CD14-positive monocyte (primary cell): ENCODE results near the gene LBX2. TPM values are rescaled to one million over a fixed set of nuclear protein-coding genes. Genes with fewer than 3 reads are reported as not detected.

Experiments
- DNase-seq, 3 donors: peaks; one replicate each; pipeline ENCODE4 v3.0.0-alpha.2; 2011 to 2022
- H2AFZ ChIP-seq: 2 replicates; pipeline ENCODE4 v1.6.0; 2012; ENCODE audit warnings: mild to moderate bottlenecking, low read depth, low read length, inconsistent platforms; ENCODE audit not compliant: insufficient read depth, poor library complexity, severe bottlenecking
- H3K27ac ChIP-seq, 2 donors: 1 replicate in 1 of 2; 2 replicates in 1 of 2; pipeline ENCODE4 v1.5.1; 2012 to 2013; ENCODE audit warnings: low read length in 2 of 2, control low read depth in 1 of 2, inconsistent platforms in 1 of 2, low read depth in 1 of 2, mild to moderate bottlenecking in 1 of 2
- H3K27me3 ChIP-seq, 2 donors: one replicate each; pipeline versions ENCODE4 v1.6.0 to v1.6.1; 2011 to 2013; ENCODE audit warnings: low read length in 2 of 2; ENCODE audit not compliant: control insufficient read depth in 2 of 2, insufficient read depth in 2 of 2
- H3K36me3 ChIP-seq, 2 donors: replicated peaks in 1 of 2; 1 replicate in 1 of 2; 2 replicates in 1 of 2; pipeline versions ENCODE4 v1.5.1 to v1.6.1; 2012 to 2013; ENCODE audit warnings: low read length in 2 of 2, control low read depth in 1 of 2, inconsistent platforms in 1 of 2, mild to moderate bottlenecking in 1 of 2; ENCODE audit not compliant: insufficient read depth in 2 of 2, control insufficient read depth in 1 of 2
- H3K4me1 ChIP-seq, 2 donors: 1 replicate in 1 of 2; 2 replicates in 1 of 2; pipeline versions ENCODE4 v1.5.1 to v1.6.1; 2012 to 2013; ENCODE audit warnings: low read length in 2 of 2, control low read depth in 1 of 2, inconsistent platforms in 1 of 2, mild to moderate bottlenecking in 1 of 2, moderate library complexity in 1 of 2; ENCODE audit not compliant: insufficient read depth in 2 of 2, control insufficient read depth in 1 of 2
- H3K4me2 ChIP-seq: replicated peaks from 2 replicates; pipeline ENCODE3; 2012; ENCODE audit warnings: low read length, moderate library complexity, mild to moderate bottlenecking; ENCODE audit not compliant: poor library complexity, severe bottlenecking; ENCODE audit errors: extremely low read depth
- H3K4me3 ChIP-seq, 3 experiments: fragments of 200-600 bp in 1 of 3; sonication (generic) in 1 of 3; replicated peaks in 1 of 3; 1 replicate in 2 of 3; 2 replicates in 1 of 3; pipeline ENCODE4 v1.5.1; 2011 to 2013; ENCODE audit warnings: low read length in 3 of 3, mild to moderate bottlenecking in 3 of 3, control low read depth in 2 of 3, low read depth in 2 of 3, inconsistent platforms in 1 of 3, moderate library complexity in 1 of 3
- H3K79me2 ChIP-seq: 2 replicates; pipeline ENCODE4 v1.6.0; 2012; ENCODE audit warnings: mild to moderate bottlenecking, control low read depth, inconsistent platforms, low read length, moderate library complexity; ENCODE audit not compliant: insufficient read depth
- H3K9ac ChIP-seq: 2 replicates; pipeline ENCODE4 v1.6.0; 2017; ENCODE audit warnings: low read length, mild to moderate bottlenecking; ENCODE audit not compliant: insufficient read depth, poor library complexity, severe bottlenecking
- H3K9me3 ChIP-seq, 2 donors: replicated peaks in 1 of 2; 1 replicate in 1 of 2; 2 replicates in 1 of 2; pipeline versions ENCODE4 v1.5.1 to v1.6.1; 2012 to 2013; ENCODE audit warnings: low read length in 2 of 2, control low read depth in 1 of 2; ENCODE audit not compliant: control insufficient read depth in 1 of 2, insufficient read depth in 1 of 2
- H4K20me1 ChIP-seq: 2 replicates; pipeline ENCODE4 v1.6.0; 2012; ENCODE audit warnings: mild to moderate bottlenecking, low read length, control low read depth, moderate library complexity; ENCODE audit not compliant: insufficient read depth
- H3K27ac Mint-ChIP-seq, 7 donors: one replicate each; pipeline ENCODE4 v1.8.0; 2020; ENCODE audit warnings: mild to moderate bottlenecking in 7 of 7, mixed read lengths in 7 of 7, moderate library complexity in 6 of 7, inconsistent platforms in 2 of 7
- H3K27me3 Mint-ChIP-seq, 3 donors: one replicate each; pipeline ENCODE4 v1.8.0; 2021 to 2022; ENCODE audit warnings: low read depth in 3 of 3, mild to moderate bottlenecking in 3 of 3, mixed read lengths in 3 of 3, moderate library complexity in 3 of 3, inconsistent platforms in 1 of 3
- H3K36me3 Mint-ChIP-seq, 2 donors: one replicate each; pipeline ENCODE4 v1.8.0; 2020; ENCODE audit warnings: mixed read lengths in 2 of 2, inconsistent platforms in 1 of 2, mild to moderate bottlenecking in 1 of 2
- H3K4me1 Mint-ChIP-seq: one replicate; pipeline ENCODE4 v1.8.0; 2020; ENCODE audit warnings: mild to moderate bottlenecking, mixed read lengths
- H3K4me3 Mint-ChIP-seq, 2 donors: one replicate each; pipeline ENCODE4 v1.8.0; 2020; ENCODE audit warnings: mild to moderate bottlenecking in 2 of 2, mixed read lengths in 2 of 2, moderate library complexity in 1 of 2
- H3K9me3 Mint-ChIP-seq, 7 donors: one replicate each; pipeline ENCODE4 v1.8.0; 2020 to 2022; ENCODE audit warnings: mixed read lengths in 7 of 7, mild to moderate bottlenecking in 6 of 7, moderate library complexity in 6 of 7, inconsistent platforms in 2 of 7
- WGBS: methylation state at CpG from one replicate; pipeline ENCODE4 v1.1.5; 2013; ENCODE audit warnings: missing lambda C conversion rate; ENCODE audit not compliant: insufficient coverage; 5-methylcytosine and 5-hydroxymethylcytosine counted together
- intact Hi-C, 2 donors: fragments of 100-400 bp; cut with micrococcal nuclease; formaldehyde crosslinking; loops; one replicate each; pipeline versions ENCODE4 v1.15.0 to v1.15.1; 2023
- polyA plus RNA-seq, 3 donors: library from polyadenylated mRNA; depleted of rRNA in 1 of 3; unstranded in 2 of 3; stranded (reverse) in 1 of 3; fragments of 300-500 nt in 2 of 3; fragments of >200 nt in 1 of 3; fragmentation: Illumina TruSeq in 2 of 3; gene quantifications; 1 replicate in 2 of 3; 2 replicates in 1 of 3; pipeline ENCODE4 v1.2.3, GENCODE V29; 2012 to 2021
- TF ChIP-seq, protein P1 (sequence below): fragments of 200-600 bp; IDR thresholded peaks from one replicate; pipeline ENCODE4 v1.8.0; 2022; ENCODE audit warnings: antibody characterized with exemption, mild to moderate bottlenecking

The LBX2 gene
- polyA plus RNA-seq, 3 donors, result 0.46 to 0.76 TPM; not detected in 1

DNA sequence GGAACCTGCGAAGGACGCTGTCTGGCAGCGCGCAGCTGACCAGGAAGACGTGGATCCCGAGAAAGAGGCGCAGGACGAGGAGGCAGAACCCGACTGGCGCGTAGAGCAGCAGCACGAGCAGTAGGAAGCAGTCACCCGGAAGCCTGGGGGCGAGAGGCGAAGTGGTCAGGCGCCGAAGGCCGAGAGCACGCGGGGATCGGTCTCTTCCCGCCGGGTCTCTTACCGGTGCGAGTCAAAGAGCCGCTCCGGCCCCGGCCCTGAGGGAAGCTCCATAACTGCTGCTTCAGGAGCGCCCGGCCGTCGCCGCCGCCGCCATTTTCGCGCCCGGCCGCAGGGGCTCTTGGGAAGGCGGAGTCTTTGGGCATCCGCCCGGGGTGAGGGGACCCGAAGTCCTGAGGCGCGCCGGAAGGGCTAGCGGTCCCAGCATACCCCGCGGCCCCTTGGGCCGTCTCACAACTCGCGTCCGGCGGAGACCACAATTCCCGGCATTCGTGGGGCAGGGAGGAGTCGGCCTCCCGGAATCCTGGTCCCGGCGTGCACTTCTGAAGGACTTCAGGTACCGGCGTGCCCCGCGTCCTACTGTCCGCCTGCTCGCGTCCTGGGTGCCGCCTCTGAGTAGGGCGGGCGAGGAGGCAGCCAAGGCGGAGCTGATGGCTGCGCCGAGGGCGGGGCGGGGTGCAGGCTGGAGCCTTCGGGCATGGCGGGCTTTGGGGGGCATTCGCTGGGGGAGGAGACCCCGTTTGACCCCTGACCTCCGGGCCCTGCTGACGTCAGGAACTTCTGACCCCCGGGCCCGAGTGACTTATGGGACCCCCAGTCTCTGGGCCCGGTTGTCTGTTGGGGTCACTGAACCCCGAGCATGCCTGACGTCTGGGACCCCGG, 30.2 kb upstream of the LBX2 start, which contains the start of the genes AUP1 and HTRA2:
Gene AUP1 (minus strand): TSS at position 350 of the 882 bp plus-strand sequence. CDS start 77 bp downstream, at position 273.
Gene HTRA2 (plus strand): TSS at position 577 of the 882 bp plus-strand sequence. CDS start 74 bp downstream, at position 651.
- Histone ChIP-seq H3K4me1 (peaks cover 28 to 46% of the 10 kb centered on the region in 2 donors), H3K4me3 (peak within 1 kb of the TSS; percentile 65 to 96 (median 87)), H3K36me3 (peaks cover 23 to 43% of the 10 kb centered on the region in 2 donors), H3K79me2 (peaks cover 29% of the 10 kb centered on the region), H3K27me3 (no peaks in the 10 kb centered on the region), H2AFZ (peak within 1 kb of the TSS; percentile 93), H3K27ac (peak within 1 kb of the TSS; percentile 91 to 95), H3K9me3 (no peaks in the 10 kb centered on the region), H3K4me2 (peak within 1 kb of the TSS; percentile 96), H3K9ac (peak within 1 kb of the TSS; percentile 96), H4K20me1 (peaks cover 26% of the 10 kb centered on the region)
- intact Hi-C loops, result loop anchor here (1.0 to 10.0 kb wide), 5 partner anchors 22 to 72 kb away; partner anchors contain the start of genes CCDC142 (in 2 of the 2), INO80B (in 2 of the 2), TTC31 (in 2 of the 2) and WBP1 (in 2 of the 2)
- H3K27ac Mint-ChIP-seq, result peak within 1 kb of the TSS; percentile 95 to 98 (median 96)
- peaks cover 0 to 5% (median 3%) of the 10 kb centered on the region in 3 donors for H3K27me3 Mint-ChIP-seq
- peaks cover 40 to 52% of the 10 kb centered on the region in 2 donors for H3K36me3 Mint-ChIP-seq
- H3K4me1 Mint-ChIP-seq, result peaks cover 42% of the 10 kb centered on the region
- TF ChIP-seq, protein P1, sequence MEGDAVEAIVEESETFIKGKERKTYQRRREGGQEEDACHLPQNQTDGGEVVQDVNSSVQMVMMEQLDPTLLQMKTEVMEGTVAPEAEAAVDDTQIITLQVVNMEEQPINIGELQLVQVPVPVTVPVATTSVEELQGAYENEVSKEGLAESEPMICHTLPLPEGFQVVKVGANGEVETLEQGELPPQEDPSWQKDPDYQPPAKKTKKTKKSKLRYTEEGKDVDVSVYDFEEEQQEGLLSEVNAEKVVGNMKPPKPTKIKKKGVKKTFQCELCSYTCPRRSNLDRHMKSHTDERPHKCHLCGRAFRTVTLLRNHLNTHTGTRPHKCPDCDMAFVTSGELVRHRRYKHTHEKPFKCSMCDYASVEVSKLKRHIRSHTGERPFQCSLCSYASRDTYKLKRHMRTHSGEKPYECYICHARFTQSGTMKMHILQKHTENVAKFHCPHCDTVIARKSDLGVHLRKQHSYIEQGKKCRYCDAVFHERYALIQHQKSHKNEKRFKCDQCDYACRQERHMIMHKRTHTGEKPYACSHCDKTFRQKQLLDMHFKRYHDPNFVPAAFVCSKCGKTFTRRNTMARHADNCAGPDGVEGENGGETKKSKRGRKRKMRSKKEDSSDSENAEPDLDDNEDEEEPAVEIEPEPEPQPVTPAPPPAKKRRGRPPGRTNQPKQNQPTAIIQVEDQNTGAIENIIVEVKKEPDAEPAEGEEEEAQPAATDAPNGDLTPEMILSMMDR, result no peak
- H3K4me3 Mint-ChIP-seq, result peak within 1 kb of the TSS; percentile 94 to 98
- H3K9me3 Mint-ChIP-seq, result peaks cover 0 to 8% (median 0%) of the 10 kb centered on the region in 7 donors
- peak; percentile 91 to 98 (median 96) for DNase-seq
- WGBS, result under 1% methylated on average over 85 of the region's 87 CpGs
